Ovary (tissue), 3 donors: ENCODE data around the gene RAB8A.

Experiments used
- CTCF ChIP-seq, 3 donors: fragments of 450-650 bp in 2 of 3; fragments of 200-600 bp in 1 of 3; IDR thresholded peaks; one replicate each; pipeline versions ENCODE4 v1.5.1 to v1.8.0; 2016 to 2022; ENCODE audit warnings: antibody characterized with exemption in 3 of 3, mild to moderate bottlenecking in 1 of 3
- EP300 ChIP-seq: sonication (generic); formaldehyde crosslinking; IDR thresholded peaks from one replicate; pipeline ENCODE4 v1.6.1; 2017; ENCODE audit warnings: antibody characterized with exemption
- POLR2A ChIP-seq: fragments of 450-650 bp; IDR thresholded peaks from one replicate; pipeline ENCODE4 v1.6.1; 2017; ENCODE audit warnings: antibody characterized with exemption, mild to moderate bottlenecking, moderate library complexity
- donor health status: DM: no; HTN: no; CAD: no.

DNA sequence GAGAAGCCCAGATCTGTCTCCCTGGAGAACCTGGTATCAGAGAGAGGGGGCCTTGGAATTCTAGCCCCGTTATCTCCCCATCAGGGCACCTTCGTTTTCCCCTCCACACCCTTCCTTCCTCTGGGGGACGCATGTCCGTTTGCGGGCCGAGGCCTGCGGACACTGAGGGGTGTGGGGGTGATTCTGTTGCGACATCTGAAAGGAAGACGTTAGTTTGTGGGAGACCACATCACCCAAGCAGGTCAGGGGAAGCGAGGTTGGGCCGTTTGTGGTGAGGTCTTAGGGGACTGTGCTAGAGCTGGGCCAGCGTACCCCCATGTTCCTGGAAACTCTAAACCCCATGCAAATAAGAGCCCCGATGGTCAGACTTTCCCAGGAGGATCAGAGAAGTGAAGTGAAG lies 28.1 kb downstream of the RAB8A start:
- TF ChIP-seq CTCF (IDR thresholded peaks at IDR 0.05) (no peak), POLR2A (no peak), EP300 (no peak)
